ENCODE results near the gene NUP214.

NUP214 gene

GRCh38 chr9:131107760-131108159, 17.6 kb upstream of the NUP214 start:
- no peak overlapping the region for H3K4me3 ChIP-seq (ENCODE audit: low read length)
- no peaks in the 10 kb centered on the region for H3K4me1 ChIP-seq (ENCODE audit: control insufficient read depth, low read length)
- H3K36me3 ChIP-seq (ENCODE audit: control insufficient read depth, low read length), result no peaks in the 10 kb centered on the region
- H3K4me2 ChIP-seq (ENCODE audit: low read length), result no peak overlapping the region
- no peak for TF ChIP-seq EZH2phosphoT487 (IDR thresholded peaks at IDR 0.05; ENCODE audit: borderline replicate concordance, low read length)
- no peak for TF ChIP-seq CTCF (IDR thresholded peaks at IDR 0.05; ENCODE audit: low read depth, low read length, poor library complexity, severe bottlenecking)
- no peaks in the 10 kb centered on the region for H3F3A ChIP-seq (ENCODE audit: control insufficient read depth, insufficient read depth)
- H3K27me3 ChIP-seq (ENCODE audit: control insufficient read depth, low read length), result peaks cover 7% of the 10 kb centered on the region; the same call in 1 of the 2 replicates
- H3K9me2 ChIP-seq (replicated peaks; ENCODE audit: control insufficient read depth, low read length), result no peaks in the 10 kb centered on the region
- no peaks in the 10 kb centered on the region for H4K20me1 ChIP-seq (ENCODE audit: control insufficient read depth, insufficient read depth, low read depth, low read length)
- H3K9me3 ChIP-seq (ENCODE audit: control insufficient read depth, insufficient read depth, low read length), result no peaks in the 10 kb centered on the region
- H3K27ac ChIP-seq (ENCODE audit: low read depth, low read length), result no peak overlapping the region
- no peaks in the 10 kb centered on the region for H3K79me2 ChIP-seq (ENCODE audit: control insufficient read depth, low read length)

DNA sequence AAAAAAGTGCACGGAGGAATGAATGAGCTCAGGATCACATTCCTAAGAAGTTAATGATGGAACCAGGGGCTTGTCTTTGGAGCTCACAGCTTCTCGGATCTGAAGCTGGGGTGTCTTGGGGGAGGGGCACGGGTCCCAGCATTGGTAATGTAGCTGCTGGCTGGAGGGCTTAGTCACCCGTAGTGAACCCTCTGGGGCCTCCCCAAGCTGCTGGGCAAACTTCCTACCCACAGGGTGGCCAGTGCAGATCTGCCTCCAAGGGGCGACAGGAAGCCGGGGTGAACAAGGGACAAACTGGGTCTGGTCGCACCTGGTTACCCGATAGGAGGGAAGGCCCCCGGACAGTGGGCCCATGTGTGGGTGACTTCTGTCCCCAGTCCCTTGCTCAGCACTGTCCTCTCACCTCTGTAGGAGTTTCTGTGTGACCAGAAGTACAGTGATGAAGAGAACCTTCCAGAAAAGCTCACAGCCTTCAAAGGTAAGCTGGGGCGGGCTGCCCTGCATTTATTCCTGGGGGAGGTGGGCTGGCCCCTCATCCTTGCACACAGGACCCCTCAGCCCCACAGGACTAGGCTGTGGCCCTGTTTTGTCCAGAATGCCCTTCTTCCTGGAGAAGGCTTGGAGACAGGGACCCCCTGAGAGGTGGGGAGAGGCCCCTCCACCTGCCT, 14.1 kb upstream of the NUP214 start:
- Histone ChIP-seq H3K27ac (ENCODE audit: low read depth, low read length) (no peak overlapping the region), H3K4me1 (ENCODE audit: control insufficient read depth, low read length) (no peaks in the 10 kb centered on the region), H3K36me3 (ENCODE audit: control insufficient read depth, low read length) (no peaks in the 10 kb centered on the region), H3K4me2 (ENCODE audit: low read length) (no peak overlapping the region), H4K20me1 (ENCODE audit: control insufficient read depth, insufficient read depth, low read depth, low read length) (no peaks in the 10 kb centered on the region), H3K9me3 (ENCODE audit: control insufficient read depth, insufficient read depth, low read length) (no peaks in the 10 kb centered on the region), H3K79me2 (ENCODE audit: control insufficient read depth, low read length) (no peaks in the 10 kb centered on the region), H3F3A (ENCODE audit: control insufficient read depth, insufficient read depth) (no peaks in the 10 kb centered on the region), H3K9me2 (replicated peaks; ENCODE audit: control insufficient read depth, low read length) (no peaks in the 10 kb centered on the region), H3K27me3 (ENCODE audit: control insufficient read depth, low read length) (peaks cover 3% of the 10 kb centered on the region; the same call in 1 of the 2 replicates), H3K4me3 (ENCODE audit: low read length) (no peak overlapping the region)
- TF ChIP-seq CTCF (IDR thresholded peaks at IDR 0.05; ENCODE audit: low read depth, low read length, poor library complexity, severe bottlenecking), result no peak
- no peak for TF ChIP-seq EZH2phosphoT487 (IDR thresholded peaks at IDR 0.05; ENCODE audit: borderline replicate concordance, low read length)

DNA sequence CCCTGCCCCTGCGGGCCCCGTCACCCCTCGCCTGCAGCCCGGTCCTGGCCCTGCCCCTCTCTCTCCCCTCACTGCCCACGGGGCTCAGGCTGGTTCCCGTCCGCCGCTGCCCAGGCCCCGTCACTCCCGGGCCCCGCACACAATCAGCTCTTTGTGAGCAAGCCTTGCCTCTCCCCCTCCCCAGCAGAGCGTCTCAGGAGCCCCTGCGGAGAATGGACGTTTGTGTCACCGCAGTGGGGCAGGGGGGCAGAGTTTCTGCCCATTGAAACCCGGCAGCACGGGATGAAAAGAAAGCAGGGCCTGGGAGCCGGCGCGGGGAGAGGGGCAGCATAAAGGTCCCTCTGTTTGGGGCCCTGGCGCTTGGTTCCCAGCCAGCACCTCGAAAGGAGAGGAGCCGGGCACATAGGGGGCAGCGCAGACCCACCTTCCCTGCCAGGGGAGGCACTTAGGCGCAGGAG, 13.5 kb upstream of the NUP214 start:
- H3K4me1 ChIP-seq (ENCODE audit: control insufficient read depth, low read length), result no peaks in the 10 kb centered on the region
- no peak for TF ChIP-seq EZH2phosphoT487 (IDR thresholded peaks at IDR 0.05; ENCODE audit: borderline replicate concordance, low read length)
- no peak for TF ChIP-seq CTCF (IDR thresholded peaks at IDR 0.05; ENCODE audit: low read depth, low read length, poor library complexity, severe bottlenecking)
- H3K4me2 ChIP-seq (ENCODE audit: low read length), result no peak overlapping the region
- no peaks in the 10 kb centered on the region for H3K9me3 ChIP-seq (ENCODE audit: control insufficient read depth, insufficient read depth, low read length)
- H3K36me3 ChIP-seq (ENCODE audit: control insufficient read depth, low read length), result no peaks in the 10 kb centered on the region
- no peaks in the 10 kb centered on the region for H3F3A ChIP-seq (ENCODE audit: control insufficient read depth, insufficient read depth)
- no peaks in the 10 kb centered on the region for H4K20me1 ChIP-seq (ENCODE audit: control insufficient read depth, insufficient read depth, low read depth, low read length)
- no peaks in the 10 kb centered on the region for H3K9me2 ChIP-seq (replicated peaks; ENCODE audit: control insufficient read depth, low read length)
- H3K79me2 ChIP-seq (ENCODE audit: control insufficient read depth, low read length), result no peaks in the 10 kb centered on the region
- peaks cover 3% of the 10 kb centered on the region; the same call in 1 of the 2 replicates for H3K27me3 ChIP-seq (ENCODE audit: control insufficient read depth, low read length)
- H3K27ac ChIP-seq (ENCODE audit: low read depth, low read length), result no peak overlapping the region
- H3K4me3 ChIP-seq (ENCODE audit: low read length), result no peak overlapping the region
